Stimulated activated CD8-positive, alpha-beta memory T cell treated with anti-CD3 and anti-CD28 coated beads, Interleukin-12 subunit alpha, Interleukin-12 subunit beta, amount 100 ng/mL, for 24 hours (primary cell): ENCODE data around the gene PCDHB6.
"Not testable (repeated sequence)": the region's sequence is repeated elsewhere in the genome, so short reads cannot be mapped to it uniquely, and the experiment has no call there.

Experiments used
- DNase-seq: peaks from one replicate; pipeline ENCODE4 v3.0.0-alpha.2; 2020; ENCODE audit errors: extremely low read depth

The PCDHB6 gene

DNA sequence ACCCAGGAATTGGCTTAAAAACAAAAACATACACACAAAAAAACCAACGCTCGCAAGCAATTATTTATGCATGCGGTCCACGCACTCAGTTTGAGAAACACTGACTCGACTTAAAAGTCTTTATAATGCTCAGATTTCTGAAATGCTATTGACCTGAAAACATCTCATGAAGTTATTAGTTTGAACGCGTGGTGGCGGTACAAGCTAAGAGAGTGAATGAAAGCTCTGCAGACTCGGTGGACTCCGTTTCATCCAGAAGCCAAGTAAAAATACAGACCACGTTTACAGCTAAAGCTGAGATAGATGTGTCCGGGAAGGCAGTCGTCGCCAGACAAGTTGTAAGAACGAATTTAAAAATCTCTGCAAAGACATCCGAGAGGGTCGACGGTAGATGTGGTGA lies at the start of gene PCDHB6:
PCDHB6 (plus strand) TSS at position 246 of the 400 bp plus-strand sequence. CDS start 201 bp downstream, outside the sequence.
- DNase-seq = no peak

DNA sequence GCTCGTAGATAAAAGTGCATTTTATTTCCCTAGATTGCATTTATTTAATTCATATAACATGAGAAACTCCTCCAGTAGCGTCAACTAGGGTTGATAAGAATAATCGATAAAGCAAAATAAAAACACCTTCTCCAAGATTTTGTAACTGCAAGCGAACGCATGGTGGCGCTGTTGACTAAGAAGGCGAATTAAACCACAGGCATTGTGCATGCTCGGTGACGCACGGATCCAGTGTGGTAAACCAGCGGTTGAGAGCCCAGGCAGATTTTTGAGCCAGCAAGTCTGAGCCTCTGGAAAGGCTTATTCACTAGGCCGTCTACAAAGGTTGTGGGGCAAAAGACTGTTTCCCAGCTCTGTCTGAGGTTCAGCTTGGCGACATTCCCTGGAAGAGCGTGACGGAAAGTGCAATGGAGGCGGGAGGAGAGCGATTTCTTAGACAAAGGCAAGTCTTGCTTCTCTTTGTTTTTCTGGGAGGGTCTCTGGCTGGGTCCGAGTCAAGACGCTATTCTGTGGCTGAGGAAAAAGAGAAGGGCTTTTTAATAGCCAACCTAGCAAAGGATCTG lies 49.5 kb upstream of the PCDHB6 start, which contains the start of gene PCDHB3:
PCDHB3 (plus strand) TSS at position 231 of the 563 bp plus-strand sequence; CDS start at position 408, 177 bp downstream.
- DNase-seq = no peak

DNA sequence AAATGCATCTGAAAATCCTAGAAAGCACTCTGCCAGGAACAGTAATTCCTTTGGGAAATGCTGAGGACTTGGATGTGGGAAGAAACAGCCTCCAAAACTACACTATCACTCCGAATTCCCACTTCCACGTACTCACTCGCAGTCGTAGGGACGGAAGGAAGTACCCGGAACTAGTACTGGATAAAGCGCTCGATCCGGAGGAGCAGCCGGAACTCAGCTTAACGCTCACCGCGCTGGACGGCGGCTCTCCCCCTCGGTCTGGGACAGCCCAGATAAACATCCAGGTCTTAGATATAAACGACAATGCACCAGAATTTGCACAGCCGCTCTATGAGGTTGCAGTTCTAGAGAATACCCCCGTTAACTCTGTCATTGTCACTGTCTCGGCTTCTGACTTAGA lies 48.8 kb upstream of the PCDHB6 start:
- DNase-seq = no peak

- DNase-seq = not testable (repeated sequence)
Measured at GRCh38 chr5:141102070-141102469, 47.8 kb upstream of the PCDHB6 start.

- not testable (repeated sequence) for DNase-seq
Measured at GRCh38 chr5:141102471-141102870, 47.4 kb upstream of the PCDHB6 start.

GRCh38 chr5:141105350-141105749 lies 44.5 kb upstream of the PCDHB6 start:
- no peak for DNase-seq

GRCh38 chr5:141119250-141119649 lies 30.6 kb upstream of the PCDHB6 start:
- no peak for DNase-seq

DNA sequence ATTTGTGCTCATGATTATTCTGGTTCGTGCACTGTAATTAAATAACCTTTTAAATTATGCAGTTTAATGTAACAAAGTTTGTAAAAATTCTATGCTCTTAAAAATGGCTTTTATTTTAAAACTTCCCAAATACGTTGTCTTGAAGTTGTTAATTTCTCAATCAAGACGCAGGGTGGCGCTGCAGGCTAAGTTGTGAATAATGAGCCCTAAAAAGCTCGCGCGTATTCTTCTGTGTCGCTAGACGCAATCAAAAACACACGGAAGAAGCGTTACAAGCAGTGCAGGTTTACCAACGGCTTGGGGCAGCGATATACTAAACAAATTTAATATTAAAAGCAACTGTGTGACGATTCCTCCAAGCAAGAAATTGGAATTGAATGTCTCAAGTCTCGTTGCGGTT lies 28.3 kb upstream of the PCDHB6 start, which contains the start of gene PCDHB4:
PCDHB4 (plus strand) TSS at position 256 of the 400 bp plus-strand sequence. CDS start 181 bp downstream, outside the sequence.
- no peak for DNase-seq

GRCh38 chr5:141121985-141122384 lies 27.9 kb upstream of the PCDHB6 start:
- no peak for DNase-seq

DNA sequence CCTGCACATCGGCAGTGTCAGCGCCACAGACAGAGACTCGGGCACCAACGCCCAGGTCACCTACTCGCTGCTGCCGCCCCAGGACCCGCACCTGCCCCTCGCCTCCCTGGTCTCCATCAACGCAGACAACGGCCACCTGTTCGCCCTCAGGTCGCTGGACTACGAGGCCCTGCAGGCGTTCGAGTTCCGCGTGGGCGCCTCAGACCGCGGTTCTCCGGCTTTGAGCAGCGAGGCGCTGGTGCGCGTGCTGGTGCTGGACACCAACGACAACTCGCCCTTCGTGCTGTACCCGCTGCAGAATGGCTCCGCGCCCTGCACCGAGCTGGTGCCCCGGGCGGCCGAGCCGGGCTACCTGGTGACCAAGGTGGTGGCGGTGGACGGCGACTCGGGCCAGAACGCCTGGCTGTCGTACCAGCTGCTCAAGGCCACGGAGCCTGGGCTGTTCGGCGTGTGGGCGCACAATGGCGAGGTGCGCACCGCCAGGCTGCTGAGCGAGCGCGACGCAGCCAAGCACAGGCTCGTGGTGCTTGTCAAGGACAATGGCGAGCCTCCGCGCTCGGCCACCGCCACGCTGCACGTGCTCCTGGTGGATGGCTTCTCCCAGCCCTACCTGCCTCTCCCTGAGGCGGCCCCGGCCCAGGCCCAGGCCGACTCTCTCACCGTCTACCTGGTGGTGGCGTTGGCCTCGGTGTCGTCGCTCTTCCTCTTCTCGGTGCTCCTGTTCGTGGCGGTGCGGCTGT lies 26.3 kb upstream of the PCDHB6 start:
- not testable (repeated sequence) for DNase-seq

DNA sequence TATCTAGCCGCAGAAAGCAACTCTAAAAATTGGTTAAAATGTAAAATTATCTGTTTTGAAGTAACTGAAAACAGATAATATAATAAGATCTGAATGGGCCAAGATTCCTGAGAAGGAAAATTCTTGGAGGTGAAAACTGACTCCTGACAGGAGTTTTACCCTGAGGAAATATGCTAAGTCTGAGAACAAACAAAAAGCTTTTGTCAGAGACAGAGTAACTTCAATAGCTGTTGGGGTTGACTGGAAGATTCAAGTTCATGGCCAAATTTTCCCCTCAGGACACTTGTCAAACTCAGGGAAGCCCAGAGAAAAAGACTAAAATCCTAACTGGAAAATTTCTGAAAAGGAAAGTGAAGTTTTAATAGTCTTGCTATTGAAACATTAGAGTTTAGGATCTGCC lies 22.6 kb upstream of the PCDHB6 start:
- DNase-seq = no peak

- no peak for DNase-seq
Measured at GRCh38 chr5:141135030-141135717, 14.7 kb upstream of the PCDHB6 start, which contains the start of gene PCDHB5. Gene PCDHB5, plus strand, starts transcription at chr5:141135206. Its CDS starts 229 bp downstream, at chr5:141135435.

DNA sequence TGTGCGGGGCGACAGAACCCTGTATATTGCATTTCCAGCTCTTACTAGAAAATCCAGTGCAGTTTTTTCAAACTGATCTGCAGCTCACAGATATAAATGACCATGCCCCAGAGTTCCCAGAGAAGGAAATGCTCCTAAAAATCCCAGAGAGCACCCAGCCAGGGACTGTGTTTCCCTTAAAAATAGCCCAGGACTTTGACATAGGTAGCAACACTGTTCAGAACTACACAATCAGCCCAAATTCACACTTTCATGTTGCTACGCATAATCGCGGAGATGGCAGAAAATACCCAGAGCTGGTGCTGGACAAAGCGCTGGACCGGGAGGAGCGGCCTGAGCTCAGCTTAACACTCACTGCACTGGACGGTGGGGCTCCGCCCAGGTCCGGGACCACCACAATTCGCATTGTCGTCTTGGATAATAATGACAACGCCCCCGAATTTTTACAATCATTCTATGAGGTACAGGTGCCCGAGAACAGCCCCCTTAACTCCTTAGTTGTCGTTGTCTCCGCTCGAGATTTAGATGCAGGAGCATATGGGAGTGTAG lies 14.1 kb upstream of the PCDHB6 start:
- DNase-seq = no peak

DNA sequence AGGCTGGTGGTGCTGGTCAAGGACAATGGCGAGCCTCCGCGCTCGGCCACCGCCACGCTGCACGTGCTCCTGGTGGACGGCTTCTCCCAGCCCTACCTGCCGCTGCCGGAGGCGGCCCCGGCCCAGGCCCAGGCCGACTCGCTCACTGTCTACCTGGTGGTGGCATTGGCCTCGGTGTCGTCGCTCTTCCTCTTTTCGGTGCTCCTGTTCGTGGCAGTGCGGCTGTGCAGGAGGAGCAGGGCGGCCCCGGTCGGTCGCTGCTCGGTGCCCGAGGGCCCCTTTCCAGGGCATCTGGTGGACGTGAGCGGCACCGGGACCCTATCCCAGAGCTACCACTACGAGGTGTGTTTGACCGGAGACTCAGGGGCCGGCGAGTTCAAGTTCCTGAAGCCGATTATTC lies 12.5 kb upstream of the PCDHB6 start:
- DNase-seq = not testable (repeated sequence)

GRCh38 chr5:141150224-141150992 lies 551 bp downstream of the PCDHB6 start:
- DNase-seq = no peak

GRCh38 chr5:141150993-141151325 lies 1.1 kb downstream of the PCDHB6 start:
- no peak for DNase-seq

DNA sequence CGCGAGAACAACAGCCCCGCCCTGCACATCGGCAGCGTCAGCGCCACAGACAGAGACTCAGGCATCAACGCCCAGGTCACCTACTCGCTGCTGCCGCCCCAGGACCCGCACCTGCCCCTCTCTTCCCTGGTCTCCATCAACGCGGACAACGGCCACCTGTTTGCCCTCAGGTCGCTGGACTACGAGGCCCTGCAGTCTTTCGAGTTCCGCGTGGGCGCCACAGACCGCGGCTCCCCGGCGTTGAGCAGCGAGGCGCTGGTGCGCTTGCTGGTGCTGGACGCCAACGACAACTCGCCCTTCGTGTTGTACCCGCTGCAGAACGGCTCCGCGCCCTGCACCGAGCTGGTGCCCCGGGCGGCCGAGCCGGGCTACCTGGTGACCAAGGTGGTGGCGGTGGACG lies 1.8 kb downstream of the PCDHB6 start:
- not testable (repeated sequence) for DNase-seq

- DNase-seq = not testable (repeated sequence)
Measured at GRCh38 chr5:141152096-141152495, 2.2 kb downstream of the PCDHB6 start.

DNA sequence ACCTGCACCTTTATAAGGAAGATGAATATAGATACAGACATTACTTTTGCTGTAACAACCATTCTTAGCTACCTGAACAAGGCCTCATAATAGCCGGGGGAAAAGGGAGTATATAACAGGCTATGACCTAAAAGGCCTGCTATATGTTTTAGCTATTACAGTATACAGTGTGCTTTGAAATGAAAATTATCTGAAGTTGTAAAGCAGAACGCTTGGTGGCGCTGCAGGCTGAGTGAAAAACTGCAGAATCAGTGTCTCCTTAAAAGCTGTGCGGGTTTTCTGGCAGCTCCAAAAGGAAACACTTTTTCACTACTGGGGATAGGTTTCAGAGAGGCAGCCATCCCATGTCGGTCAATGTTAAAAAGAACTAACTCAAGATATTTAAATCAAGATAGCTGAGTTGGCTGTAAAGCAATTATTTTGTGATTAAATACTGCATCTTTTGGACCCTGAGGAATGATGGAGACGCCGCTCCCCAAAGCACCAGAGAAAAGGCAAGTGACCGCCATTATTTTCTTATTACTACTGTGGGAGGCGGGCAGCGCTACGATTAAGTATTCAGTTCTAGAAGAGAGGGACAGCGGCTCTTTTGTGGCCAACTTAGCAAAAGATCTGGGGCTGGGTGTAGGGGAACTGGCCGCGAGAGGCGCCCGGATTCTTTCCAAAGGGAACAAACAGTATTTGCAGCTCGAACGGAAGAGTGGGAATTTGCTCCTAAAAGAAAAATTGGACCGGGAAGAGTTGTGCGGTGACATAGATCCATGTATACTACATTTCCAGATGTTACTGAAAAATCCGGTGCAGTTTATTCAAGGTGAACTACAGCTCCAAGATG lies 5.9 kb downstream of the PCDHB6 start:
- DNase-seq = no peak

DNA sequence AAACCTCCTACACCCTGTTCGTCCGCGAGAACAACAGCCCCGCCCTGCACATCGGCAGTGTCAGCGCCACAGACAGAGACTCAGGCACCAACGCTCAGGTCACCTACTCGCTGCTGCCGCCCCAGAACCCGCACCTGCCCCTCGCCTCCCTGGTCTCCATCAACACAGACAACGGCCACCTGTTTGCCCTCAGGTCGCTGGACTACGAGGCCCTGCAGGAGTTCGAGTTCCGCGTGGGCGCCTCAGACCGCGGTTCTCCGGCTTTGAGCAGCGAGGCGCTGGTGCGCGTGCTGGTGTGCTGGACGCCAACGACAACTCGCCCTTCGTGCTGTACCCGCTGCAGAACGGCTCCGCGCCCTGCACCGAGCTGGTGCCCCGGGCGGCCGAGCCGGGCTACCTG lies 7.5 kb downstream of the PCDHB6 start:
- not testable (repeated sequence) for DNase-seq

DNA sequence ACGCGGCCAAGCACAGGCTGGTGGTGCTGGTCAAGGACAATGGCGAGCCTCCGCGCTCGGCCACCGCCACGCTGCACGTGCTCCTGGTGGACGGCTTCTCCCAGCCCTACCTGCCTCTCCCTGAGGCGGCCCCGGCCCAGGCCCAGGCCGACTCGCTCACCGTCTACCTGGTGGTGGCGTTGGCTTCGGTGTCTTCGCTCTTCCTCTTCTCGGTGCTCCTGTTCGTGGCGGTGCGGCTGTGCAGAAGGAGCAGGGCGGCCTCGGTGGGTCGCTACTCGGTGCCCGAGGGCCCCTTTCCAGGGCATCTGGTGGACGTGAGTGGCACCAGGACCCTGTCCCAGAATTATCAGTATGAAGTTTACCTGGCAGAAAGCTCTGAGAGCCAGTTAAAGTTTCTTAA lies 8.0 kb downstream of the PCDHB6 start:
- DNase-seq = not testable (repeated sequence)
